Endothelial cell (in vitro differentiated cells): ENCODE measurements around the gene SPOCK3. TPM values are rescaled to one million over a fixed set of nuclear protein-coding genes. Genes with fewer than 3 reads are reported as not detected.

ENCODE experiments used
- DNase-seq: peaks from one replicate; pipeline ENCODE4 v3.0.0; 2021; ENCODE audit warnings: low spot score
- H3K27ac Mint-ChIP-seq: one replicate; pipeline ENCODE4 v1.8.0; 2021; ENCODE audit warnings: mixed read lengths, inconsistent platforms; ENCODE audit not compliant: unreplicated experiment
- H3K27me3 Mint-ChIP-seq: one replicate; pipeline ENCODE4 v1.8.0; 2021; ENCODE audit warnings: mild to moderate bottlenecking, moderate library complexity, mixed read lengths, inconsistent platforms; ENCODE audit not compliant: unreplicated experiment
- H3K36me3 Mint-ChIP-seq: one replicate; pipeline ENCODE4 v1.8.0; 2021; ENCODE audit warnings: mild to moderate bottlenecking, low read depth, mixed read lengths, inconsistent platforms; ENCODE audit not compliant: unreplicated experiment
- H3K4me1 Mint-ChIP-seq: one replicate; pipeline ENCODE4 v1.8.0; 2021; ENCODE audit warnings: mild to moderate bottlenecking, mixed read lengths, inconsistent platforms; ENCODE audit not compliant: unreplicated experiment
- H3K4me3 Mint-ChIP-seq: one replicate; pipeline ENCODE4 v1.8.0; 2021; ENCODE audit warnings: mild to moderate bottlenecking, mixed read lengths, inconsistent platforms; ENCODE audit not compliant: unreplicated experiment
- H3K9me3 Mint-ChIP-seq: one replicate; pipeline ENCODE4 v1.8.0; 2021; ENCODE audit warnings: mixed read lengths, inconsistent platforms; ENCODE audit not compliant: unreplicated experiment
- total RNA-seq: library from RNA; stranded (reverse); fragmentation: NEBNext Ultra II Directional; extraction: Animal tissue kit (Norgen Biotek cat#: 25700); gene quantifications from one replicate; pipeline ENCODE4 v1.2.1, GENCODE V29; 2021; ENCODE audit not compliant: unreplicated experiment
- TF ChIP-seq, protein P1 (sequence below): fragments of 200-600 bp; sonication (generic); IDR thresholded peaks from one replicate; pipeline ENCODE4 v1.5.0; 2021; ENCODE audit warnings: antibody characterized with exemption; ENCODE audit not compliant: unreplicated experiment

The SPOCK3 gene
- total RNA-seq, 1 donor from 2014 or later: 1.9 TPM

DNA sequence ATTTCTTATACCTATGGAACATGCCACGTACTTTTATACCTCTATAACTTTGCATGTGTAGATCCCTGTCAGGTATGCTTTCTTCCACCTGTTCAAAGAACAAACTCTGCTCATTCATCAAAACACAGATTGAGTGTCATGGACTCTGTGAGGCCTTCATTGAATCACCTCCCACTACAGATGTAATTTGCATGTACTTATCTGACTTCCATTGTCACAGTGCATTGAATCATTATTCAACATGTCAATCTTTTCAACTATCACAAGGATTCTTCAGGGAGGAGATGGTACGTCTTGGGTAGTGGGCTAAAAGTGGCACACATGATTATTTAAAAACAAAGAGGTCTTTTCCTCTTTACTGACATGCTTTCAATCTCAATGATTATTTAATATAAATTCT, 24.1 kb downstream of the SPOCK3 start:
- TF ChIP-seq, protein P1, sequence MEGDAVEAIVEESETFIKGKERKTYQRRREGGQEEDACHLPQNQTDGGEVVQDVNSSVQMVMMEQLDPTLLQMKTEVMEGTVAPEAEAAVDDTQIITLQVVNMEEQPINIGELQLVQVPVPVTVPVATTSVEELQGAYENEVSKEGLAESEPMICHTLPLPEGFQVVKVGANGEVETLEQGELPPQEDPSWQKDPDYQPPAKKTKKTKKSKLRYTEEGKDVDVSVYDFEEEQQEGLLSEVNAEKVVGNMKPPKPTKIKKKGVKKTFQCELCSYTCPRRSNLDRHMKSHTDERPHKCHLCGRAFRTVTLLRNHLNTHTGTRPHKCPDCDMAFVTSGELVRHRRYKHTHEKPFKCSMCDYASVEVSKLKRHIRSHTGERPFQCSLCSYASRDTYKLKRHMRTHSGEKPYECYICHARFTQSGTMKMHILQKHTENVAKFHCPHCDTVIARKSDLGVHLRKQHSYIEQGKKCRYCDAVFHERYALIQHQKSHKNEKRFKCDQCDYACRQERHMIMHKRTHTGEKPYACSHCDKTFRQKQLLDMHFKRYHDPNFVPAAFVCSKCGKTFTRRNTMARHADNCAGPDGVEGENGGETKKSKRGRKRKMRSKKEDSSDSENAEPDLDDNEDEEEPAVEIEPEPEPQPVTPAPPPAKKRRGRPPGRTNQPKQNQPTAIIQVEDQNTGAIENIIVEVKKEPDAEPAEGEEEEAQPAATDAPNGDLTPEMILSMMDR: no peak
- peaks cover under 1% of the 10 kb centered on the region for H3K4me1 Mint-ChIP-seq

GRCh38 chr4:167196344-167197012, 37.8 kb downstream of the SPOCK3 start:
- Mint-ChIP-seq H3K27ac (no peak overlapping the region), H3K4me3 (no peak overlapping the region), H3K9me3 (no peaks in the 10 kb centered on the region), H3K4me1 (no peaks in the 10 kb centered on the region), H3K36me3 (no peaks in the 10 kb centered on the region), H3K27me3 (no peaks in the 10 kb centered on the region)
- DNase-seq: no peak
- TF ChIP-seq, protein P1: no peak

More for the DNA sequence above, 24.1 kb downstream of the SPOCK3 start:
- DNase-seq: no peak
- Mint-ChIP-seq H3K9me3 (no peaks in the 10 kb centered on the region), H3K36me3 (no peaks in the 10 kb centered on the region), H3K27ac (no peak overlapping the region), H3K4me3 (no peak overlapping the region), H3K27me3 (no peaks in the 10 kb centered on the region)

GRCh38 chr4:167190379-167190778, 43.9 kb downstream of the SPOCK3 start:
- no peak overlapping the region for H3K4me3 Mint-ChIP-seq
- no peaks in the 10 kb centered on the region for H3K4me1 Mint-ChIP-seq
- H3K9me3 Mint-ChIP-seq: no peaks in the 10 kb centered on the region
- no peak for DNase-seq
- H3K27me3 Mint-ChIP-seq: no peaks in the 10 kb centered on the region
- H3K36me3 Mint-ChIP-seq: no peaks in the 10 kb centered on the region
- TF ChIP-seq, protein P1: no peak
- no peak overlapping the region for H3K27ac Mint-ChIP-seq

- DNase-seq: no peak
- H3K4me3 Mint-ChIP-seq: no peak overlapping the region
- TF ChIP-seq, protein P1: no peak
- H3K27ac Mint-ChIP-seq: no peak overlapping the region
- H3K36me3 Mint-ChIP-seq: no peaks in the 10 kb centered on the region
- H3K4me1 Mint-ChIP-seq: peaks cover 12% of the 10 kb centered on the region
- no peaks in the 10 kb centered on the region for H3K9me3 Mint-ChIP-seq
- H3K27me3 Mint-ChIP-seq: no peaks in the 10 kb centered on the region
Observed at GRCh38 chr4:167185465-167185864, 48.8 kb downstream of the SPOCK3 start.

DNA sequence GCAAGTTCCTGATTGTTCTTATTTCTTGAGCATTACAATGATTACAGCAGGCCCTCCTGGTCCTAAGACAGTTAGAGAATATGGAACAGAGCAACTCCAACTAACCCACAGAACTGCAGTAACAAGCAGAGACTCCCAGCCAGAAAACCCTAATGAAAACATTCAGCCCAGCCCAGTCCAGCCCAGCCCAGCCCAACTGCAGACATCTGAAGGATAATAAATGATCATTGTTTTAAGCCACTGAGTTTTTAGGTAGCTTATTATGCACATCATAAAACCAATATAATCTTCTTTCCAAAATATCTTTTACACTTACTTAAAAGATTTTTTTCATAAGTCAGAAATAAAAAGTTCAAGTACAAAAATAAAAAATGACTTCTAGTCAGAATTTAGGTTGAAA, 51.3 kb downstream of the SPOCK3 start:
- H3K36me3 Mint-ChIP-seq: no peaks in the 10 kb centered on the region
- no peak overlapping the region for H3K4me3 Mint-ChIP-seq
- TF ChIP-seq, protein P1: no peak

More for the DNA sequence above, 51.3 kb downstream of the SPOCK3 start:
- no peaks in the 10 kb centered on the region for H3K9me3 Mint-ChIP-seq
- DNase-seq: no peak
- H3K4me1 Mint-ChIP-seq: peaks cover 22% of the 10 kb centered on the region
- no peak overlapping the region for H3K27ac Mint-ChIP-seq
- H3K27me3 Mint-ChIP-seq: no peaks in the 10 kb centered on the region
